Measurements from ENCODE around the gene IL1RL1. TPM values are rescaled to one million over a fixed set of nuclear protein-coding genes. Genes with fewer than 3 reads are reported as not detected.

Gene IL1RL1
- total RNA-seq, 1 donor from 2014 or later: not detected

DNA sequence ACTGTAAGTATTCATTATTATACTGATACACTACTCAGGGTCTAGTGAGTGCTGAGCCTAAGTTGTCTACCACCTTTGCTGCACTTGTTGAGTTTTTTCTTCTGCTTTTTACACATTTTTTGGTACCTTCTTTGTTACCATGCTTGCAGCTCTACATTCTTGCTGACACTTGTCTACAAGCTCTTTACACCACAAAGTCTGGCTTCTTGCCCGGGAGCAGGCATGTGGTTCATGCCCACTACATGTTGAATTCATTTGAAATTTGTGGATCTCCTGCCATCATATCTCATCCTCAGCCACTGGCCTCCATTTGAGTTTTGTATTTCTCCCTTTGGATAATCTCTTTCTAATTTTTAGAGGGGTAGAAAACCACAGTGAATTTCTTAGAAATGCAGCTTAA is 74.2 kb downstream of the IL1RL1 start:
- Mint-ChIP-seq H3K4me3 (ENCODE audit: low read depth) (no peak overlapping the region), H3K4me1 (ENCODE audit: low read depth) (no peaks in the 10 kb centered on the region), H3K27ac (no peak overlapping the region), H3K9me3 (ENCODE audit: low read depth) (peaks cover 21% of the 10 kb centered on the region), H3K36me3 (ENCODE audit: insufficient read depth) (no peaks in the 10 kb centered on the region), H3K27me3 (peaks cover 4% of the 10 kb centered on the region)
- TF ChIP-seq, protein P1, sequence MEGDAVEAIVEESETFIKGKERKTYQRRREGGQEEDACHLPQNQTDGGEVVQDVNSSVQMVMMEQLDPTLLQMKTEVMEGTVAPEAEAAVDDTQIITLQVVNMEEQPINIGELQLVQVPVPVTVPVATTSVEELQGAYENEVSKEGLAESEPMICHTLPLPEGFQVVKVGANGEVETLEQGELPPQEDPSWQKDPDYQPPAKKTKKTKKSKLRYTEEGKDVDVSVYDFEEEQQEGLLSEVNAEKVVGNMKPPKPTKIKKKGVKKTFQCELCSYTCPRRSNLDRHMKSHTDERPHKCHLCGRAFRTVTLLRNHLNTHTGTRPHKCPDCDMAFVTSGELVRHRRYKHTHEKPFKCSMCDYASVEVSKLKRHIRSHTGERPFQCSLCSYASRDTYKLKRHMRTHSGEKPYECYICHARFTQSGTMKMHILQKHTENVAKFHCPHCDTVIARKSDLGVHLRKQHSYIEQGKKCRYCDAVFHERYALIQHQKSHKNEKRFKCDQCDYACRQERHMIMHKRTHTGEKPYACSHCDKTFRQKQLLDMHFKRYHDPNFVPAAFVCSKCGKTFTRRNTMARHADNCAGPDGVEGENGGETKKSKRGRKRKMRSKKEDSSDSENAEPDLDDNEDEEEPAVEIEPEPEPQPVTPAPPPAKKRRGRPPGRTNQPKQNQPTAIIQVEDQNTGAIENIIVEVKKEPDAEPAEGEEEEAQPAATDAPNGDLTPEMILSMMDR (IDR thresholded peaks at IDR 0.05; ENCODE audit: unreplicated experiment): no peak
- no peak for DNase-seq (ENCODE audit: low spot score, unreplicated experiment)

DNA sequence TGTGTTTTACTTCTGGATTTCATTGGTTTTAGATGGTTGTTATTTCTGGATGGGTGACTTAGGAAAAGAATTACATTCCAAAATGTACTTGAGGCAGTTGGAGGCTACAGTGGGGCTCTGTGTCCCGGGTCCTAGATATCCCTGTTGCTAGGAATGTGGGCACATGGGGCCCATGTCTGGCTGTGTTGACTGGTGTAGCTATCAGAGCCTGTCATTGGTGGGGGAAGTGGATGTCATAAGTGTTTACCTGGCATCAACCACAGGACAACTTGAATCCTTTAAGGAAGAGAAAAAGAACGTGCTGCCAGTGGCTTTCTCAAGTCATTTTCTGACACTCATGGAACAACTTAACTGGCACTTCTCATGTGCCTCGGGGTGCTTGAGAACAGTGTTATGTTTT is 74.6 kb downstream of the IL1RL1 start:
- Mint-ChIP-seq H3K9me3 (ENCODE audit: low read depth) (peaks cover 21% of the 10 kb centered on the region), H3K36me3 (ENCODE audit: insufficient read depth) (no peaks in the 10 kb centered on the region), H3K27me3 (peaks cover 2% of the 10 kb centered on the region), H3K4me1 (ENCODE audit: low read depth) (no peaks in the 10 kb centered on the region), H3K27ac (no peak overlapping the region), H3K4me3 (ENCODE audit: low read depth) (no peak overlapping the region)
- TF ChIP-seq, protein P1 (IDR thresholded peaks at IDR 0.05; ENCODE audit: unreplicated experiment): no peak
- no peak for DNase-seq (ENCODE audit: low spot score, unreplicated experiment)

DNA sequence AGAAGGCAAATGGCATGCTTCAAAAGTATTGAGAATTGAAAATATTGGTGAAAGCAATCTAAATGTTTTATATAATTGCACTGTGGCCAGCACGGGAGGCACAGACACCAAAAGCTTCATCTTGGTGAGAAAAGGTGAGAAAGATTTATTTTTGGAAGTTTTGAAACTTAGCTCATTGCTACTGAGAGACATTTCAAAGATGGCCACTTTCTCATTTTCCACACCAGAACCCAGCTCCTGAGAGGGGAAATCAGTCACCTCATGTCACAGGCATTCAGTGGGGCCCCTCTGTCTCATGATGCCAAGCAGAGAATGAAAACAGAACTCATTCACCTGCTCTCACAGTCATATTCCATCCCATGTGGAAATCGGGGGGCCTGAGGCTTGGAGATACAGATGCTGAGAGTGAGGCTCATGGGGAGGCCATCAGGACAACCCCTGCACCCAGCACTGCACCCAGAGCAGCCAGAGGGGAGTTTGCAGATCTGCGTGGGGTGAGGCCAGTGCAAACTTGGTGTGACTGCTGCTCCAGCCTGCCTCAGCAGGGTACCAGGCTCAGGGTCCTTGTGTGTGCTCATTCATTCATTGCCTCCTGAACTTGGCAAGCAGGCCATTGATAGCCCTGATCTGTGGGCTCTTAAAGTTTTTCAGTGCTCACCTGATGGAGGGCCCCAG is 75.6 kb downstream of the IL1RL1 start:
- peaks cover 21% of the 10 kb centered on the region for H3K9me3 Mint-ChIP-seq (ENCODE audit: low read depth)
- no peak for DNase-seq (ENCODE audit: low spot score, unreplicated experiment)
- H3K36me3 Mint-ChIP-seq (ENCODE audit: insufficient read depth): no peaks in the 10 kb centered on the region
- peaks cover under 1% of the 10 kb centered on the region for H3K4me1 Mint-ChIP-seq (ENCODE audit: low read depth)
- peaks cover 2% of the 10 kb centered on the region for H3K27me3 Mint-ChIP-seq
- no peak overlapping the region for H3K27ac Mint-ChIP-seq
- TF ChIP-seq, protein P1 (IDR thresholded peaks at IDR 0.05; ENCODE audit: unreplicated experiment): no peak
- H3K4me3 Mint-ChIP-seq (ENCODE audit: low read depth): no peak overlapping the region

DNA sequence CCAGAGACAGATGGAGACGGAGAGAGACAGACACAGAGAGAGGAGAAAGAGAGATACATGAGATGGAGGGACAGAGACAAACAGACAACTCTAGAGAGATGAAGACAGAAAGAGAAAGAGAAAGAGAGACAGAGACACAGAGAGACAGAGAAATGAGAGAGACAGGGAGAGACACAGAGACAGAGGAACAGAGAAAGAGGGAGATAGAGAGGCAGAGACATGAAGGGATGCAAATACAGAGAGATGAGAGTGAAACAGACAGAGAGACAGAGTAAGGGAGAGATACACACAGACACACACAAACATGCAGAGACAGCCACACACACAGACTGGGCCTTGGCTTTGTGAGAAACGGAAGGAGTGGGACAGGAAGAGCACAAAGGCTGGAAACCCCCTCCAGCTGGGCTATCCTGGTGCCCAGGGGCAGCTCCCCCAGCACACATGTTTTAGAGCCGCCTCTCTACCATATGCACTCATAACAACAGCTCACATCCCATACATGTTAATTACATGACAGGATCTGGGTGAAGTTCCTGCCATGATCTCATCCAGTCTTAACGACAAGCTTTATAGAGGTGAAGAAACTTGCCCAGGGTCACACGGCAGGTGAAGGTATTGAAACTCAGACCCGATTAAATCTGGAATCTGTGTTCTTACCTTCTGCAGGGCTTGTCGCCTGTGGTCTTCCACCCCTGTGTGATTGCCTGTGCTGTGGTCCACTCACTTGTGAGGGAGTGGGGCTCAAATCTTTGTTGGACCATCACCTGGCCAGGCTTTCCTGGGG is 76.6 kb downstream of the IL1RL1 start:
- Mint-ChIP-seq H3K4me1 (ENCODE audit: low read depth) (peaks cover 3% of the 10 kb centered on the region), H3K9me3 (ENCODE audit: low read depth) (peaks cover 19% of the 10 kb centered on the region), H3K4me3 (ENCODE audit: low read depth) (no peak overlapping the region), H3K36me3 (ENCODE audit: insufficient read depth) (no peaks in the 10 kb centered on the region), H3K27ac (no peak overlapping the region), H3K27me3 (peaks cover 3% of the 10 kb centered on the region)
- DNase-seq (ENCODE audit: low spot score, unreplicated experiment): no peak
- TF ChIP-seq, protein P1 (IDR thresholded peaks at IDR 0.05; ENCODE audit: unreplicated experiment): no peak

DNA sequence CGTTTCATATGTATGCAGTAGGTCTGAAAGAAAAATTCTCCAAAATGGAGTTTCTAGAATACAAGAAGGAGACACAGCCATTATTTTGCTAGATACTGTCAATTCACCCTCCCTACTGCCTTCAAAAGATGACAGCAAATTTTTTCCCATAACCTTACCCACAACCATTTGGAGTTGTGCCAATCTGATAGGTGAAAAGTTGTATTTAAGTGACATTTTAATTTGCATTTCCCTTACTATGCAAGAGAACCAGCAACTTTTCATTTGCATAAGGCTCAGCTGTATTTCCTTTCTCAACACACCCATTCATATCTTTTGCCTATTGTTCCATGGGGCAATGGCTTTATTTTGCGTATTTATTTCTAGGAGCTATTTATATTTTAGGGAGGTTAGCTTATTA is 80.2 kb downstream of the IL1RL1 start:
- no peak overlapping the region for H3K4me3 Mint-ChIP-seq (ENCODE audit: low read depth)
- H3K27ac Mint-ChIP-seq: no peak overlapping the region
- TF ChIP-seq, protein P1 (IDR thresholded peaks at IDR 0.05; ENCODE audit: unreplicated experiment): no peak
- DNase-seq (ENCODE audit: low spot score, unreplicated experiment): no peak
- peaks cover 5% of the 10 kb centered on the region for H3K4me1 Mint-ChIP-seq (ENCODE audit: low read depth)
- H3K9me3 Mint-ChIP-seq (ENCODE audit: low read depth): no peaks in the 10 kb centered on the region
- no peaks in the 10 kb centered on the region for H3K36me3 Mint-ChIP-seq (ENCODE audit: insufficient read depth)
- H3K27me3 Mint-ChIP-seq: peaks cover 9% of the 10 kb centered on the region

Data from progenitor cell of endocrine pancreas (in vitro differentiated cells).